Lower leg skin (tissue), 4 donors: ENCODE measurements around the gene STAC2. TPM values are rescaled to one million over a fixed set of nuclear protein-coding genes. Genes with fewer than 3 reads are reported as not detected.
A peak's percentile ranks its signal among the peaks of the same experiment; 100 is the strongest.

Source experiments
- DNase-seq, 2 donors: peaks; one replicate each; pipeline ENCODE4 v3.0.0-alpha.2; 2019; ENCODE audit warnings: low spot score in 2 of 2
- H3K4me3 ChIP-seq: fragments of 200-600 bp; sonication (generic); 2 replicates; pipeline ENCODE4 v1.5.1; 2017; ENCODE audit warnings: mild to moderate bottlenecking, low read depth; ENCODE audit not compliant: poor library complexity, severe bottlenecking
- POLR2A ChIP-seq, 2 donors: fragments of 450-650 bp; IDR thresholded peaks; one replicate each; pipeline ENCODE4 v1.6.1; 2016 to 2017; ENCODE audit warnings: antibody characterized with exemption in 2 of 2, mild to moderate bottlenecking in 1 of 2, moderate library complexity in 1 of 2
- WGBS, 2 donors: methylation state at CpG; one replicate each; pipeline ENCODE4 v1.1.5; 2018; 5-methylcytosine and 5-hydroxymethylcytosine counted together
- intact Hi-C: fragments of 100-400 bp; cut with DNase I; formaldehyde crosslinking; loops from one replicate; pipeline ENCODE4 v1.15.0; 2023; ENCODE audit warnings: low total_unique reads
- total RNA-seq, 4 donors: library from RNA; depleted of rRNA; stranded (reverse); fragments of >200 nt; gene quantifications; one replicate each; pipeline ENCODE4 v1.1.0, GENCODE V29; 2016
- TF ChIP-seq, protein P1 (sequence below), 3 donors: fragments of 450-650 bp; IDR thresholded peaks; one replicate each; pipeline ENCODE4 v1.5.1; 2016; ENCODE audit warnings: antibody characterized with exemption in 3 of 3, mild to moderate bottlenecking in 3 of 3, moderate library complexity in 2 of 3

The STAC2 gene
- total RNA-seq, 4 donors from 2014 or later: 2.3 to 35.6 (median 10.8) TPM

DNA sequence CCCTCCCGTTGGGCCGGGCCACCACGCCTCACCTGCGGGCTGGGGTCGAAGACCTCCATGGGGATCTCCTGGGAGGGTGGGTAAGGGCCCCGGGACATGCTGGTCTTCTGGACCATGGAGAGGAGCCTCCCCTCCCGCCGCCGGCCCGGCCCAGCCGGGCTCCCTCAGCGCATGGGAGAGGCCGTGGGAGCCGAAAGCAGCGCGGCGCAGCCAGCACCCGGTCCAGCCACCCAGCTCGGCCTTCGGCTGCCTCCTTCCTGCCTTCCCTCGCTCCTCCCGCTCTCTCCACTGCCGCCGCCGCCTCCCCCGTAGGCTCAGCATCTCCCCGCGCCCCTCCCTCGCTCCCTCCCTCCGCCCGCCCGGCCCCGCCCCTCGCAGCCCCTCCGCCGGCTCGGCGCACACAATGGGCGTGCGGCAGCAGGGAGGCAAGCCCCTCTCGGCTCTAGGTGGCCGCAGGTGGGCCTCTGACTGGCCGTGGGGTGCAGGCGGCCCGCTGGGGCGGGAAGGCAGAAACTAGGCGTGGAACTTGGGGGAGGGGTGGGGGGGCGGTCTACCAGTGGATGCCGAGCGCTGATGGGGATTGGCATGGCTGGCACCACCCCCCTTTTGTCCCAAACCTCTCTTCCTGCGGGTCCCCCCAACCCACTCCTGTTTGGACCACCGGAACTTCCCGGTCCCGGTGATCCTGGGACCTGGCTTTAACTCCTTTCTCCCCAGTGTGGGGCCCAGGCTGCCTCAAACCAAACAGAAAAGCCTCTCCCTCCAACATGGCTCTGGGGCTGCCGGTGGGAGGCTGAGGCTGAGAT, 28.2 kb downstream of the STAC2 start, which contains the start of gene CACNB1:
CACNB1 (minus strand) TSS at position 290 of the 806 bp plus-strand sequence; CDS start at position 116, 174 bp downstream.
- TF ChIP-seq, protein P1, sequence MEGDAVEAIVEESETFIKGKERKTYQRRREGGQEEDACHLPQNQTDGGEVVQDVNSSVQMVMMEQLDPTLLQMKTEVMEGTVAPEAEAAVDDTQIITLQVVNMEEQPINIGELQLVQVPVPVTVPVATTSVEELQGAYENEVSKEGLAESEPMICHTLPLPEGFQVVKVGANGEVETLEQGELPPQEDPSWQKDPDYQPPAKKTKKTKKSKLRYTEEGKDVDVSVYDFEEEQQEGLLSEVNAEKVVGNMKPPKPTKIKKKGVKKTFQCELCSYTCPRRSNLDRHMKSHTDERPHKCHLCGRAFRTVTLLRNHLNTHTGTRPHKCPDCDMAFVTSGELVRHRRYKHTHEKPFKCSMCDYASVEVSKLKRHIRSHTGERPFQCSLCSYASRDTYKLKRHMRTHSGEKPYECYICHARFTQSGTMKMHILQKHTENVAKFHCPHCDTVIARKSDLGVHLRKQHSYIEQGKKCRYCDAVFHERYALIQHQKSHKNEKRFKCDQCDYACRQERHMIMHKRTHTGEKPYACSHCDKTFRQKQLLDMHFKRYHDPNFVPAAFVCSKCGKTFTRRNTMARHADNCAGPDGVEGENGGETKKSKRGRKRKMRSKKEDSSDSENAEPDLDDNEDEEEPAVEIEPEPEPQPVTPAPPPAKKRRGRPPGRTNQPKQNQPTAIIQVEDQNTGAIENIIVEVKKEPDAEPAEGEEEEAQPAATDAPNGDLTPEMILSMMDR (IDR thresholded peaks at IDR 0.05): no peak
- TF ChIP-seq POLR2A (IDR thresholded peaks at IDR 0.05): no peak
- intact Hi-C loops: no loop called here
- 1 to 2% methylated on average over 13 to 50 of the region's 55 CpGs for WGBS, 2 donors
- peak; percentile 62 to 96 for DNase-seq
- peak within 1 kb of the TSS; percentile 66 for H3K4me3 ChIP-seq

DNA sequence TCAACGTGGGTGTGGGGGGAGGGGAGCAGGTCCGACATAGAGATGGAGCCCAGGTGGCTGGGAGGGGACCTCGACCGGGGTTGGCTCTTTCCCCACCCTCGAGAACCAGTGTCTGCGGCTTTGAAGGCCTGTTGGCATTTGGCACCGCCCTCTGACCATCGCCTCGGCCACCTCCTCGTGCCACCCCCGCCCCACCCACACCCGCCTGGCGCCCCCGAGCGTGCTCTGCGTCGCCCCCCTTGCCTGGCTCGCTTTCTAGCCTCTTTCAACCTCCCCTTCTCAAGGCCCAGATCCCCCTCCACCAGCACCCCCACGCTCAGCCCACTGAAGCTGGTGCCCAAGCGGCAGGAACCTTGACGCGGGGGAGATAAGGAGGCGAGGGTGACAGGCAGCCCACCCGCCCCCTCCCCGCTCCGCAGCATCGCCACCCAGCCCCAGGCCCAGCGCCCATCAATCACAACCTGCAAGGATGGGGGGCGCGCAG, 28.9 kb downstream of the STAC2 start:
- no peak for DNase-seq
- 3% methylated on average over 18 to 21 of the region's 30 CpGs for WGBS, 2 donors
- H3K4me3 ChIP-seq: peak overlapping the region; percentile 66
- intact Hi-C loops: no loop called here
- TF ChIP-seq, protein P1 (IDR thresholded peaks at IDR 0.05): no peak
- no peak for TF ChIP-seq POLR2A (IDR thresholded peaks at IDR 0.05)

DNA sequence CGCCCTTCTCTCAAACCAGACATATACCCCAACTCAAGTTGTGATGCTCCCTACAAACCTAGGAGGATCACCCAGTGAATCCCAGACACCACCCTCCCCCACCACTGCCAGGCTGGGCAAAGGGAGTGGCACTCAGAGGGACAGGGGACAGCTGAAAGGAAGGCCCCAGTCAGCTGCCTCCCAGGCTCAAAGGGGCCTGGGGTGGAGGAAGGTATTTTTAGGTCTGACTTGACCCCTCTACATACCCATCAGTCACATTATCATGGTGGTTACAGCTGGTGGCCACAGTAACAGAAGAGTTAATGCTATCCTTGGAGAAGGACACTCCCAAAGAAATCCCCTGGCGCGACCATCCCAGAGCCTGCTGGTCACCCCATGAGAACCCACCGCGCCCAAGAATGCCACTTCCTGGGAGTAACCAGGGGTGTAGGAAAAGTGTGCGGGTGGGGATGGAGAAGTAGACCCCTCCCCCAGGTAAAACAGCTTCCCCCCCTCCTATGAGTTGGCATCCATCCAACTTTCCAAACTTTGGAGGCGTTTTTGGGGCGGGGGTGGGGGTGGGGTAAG, 29.4 kb downstream of the STAC2 start:
- intact Hi-C loops: no loop called here
- no peak overlapping the region for H3K4me3 ChIP-seq
- 23 to 39% methylated on average over 6 to 8 of the region's 8 CpGs for WGBS, 2 donors
- TF ChIP-seq, protein P1 (IDR thresholded peaks at IDR 0.05): no peak
- no peak for TF ChIP-seq POLR2A (IDR thresholded peaks at IDR 0.05)
- no peak for DNase-seq

DNA sequence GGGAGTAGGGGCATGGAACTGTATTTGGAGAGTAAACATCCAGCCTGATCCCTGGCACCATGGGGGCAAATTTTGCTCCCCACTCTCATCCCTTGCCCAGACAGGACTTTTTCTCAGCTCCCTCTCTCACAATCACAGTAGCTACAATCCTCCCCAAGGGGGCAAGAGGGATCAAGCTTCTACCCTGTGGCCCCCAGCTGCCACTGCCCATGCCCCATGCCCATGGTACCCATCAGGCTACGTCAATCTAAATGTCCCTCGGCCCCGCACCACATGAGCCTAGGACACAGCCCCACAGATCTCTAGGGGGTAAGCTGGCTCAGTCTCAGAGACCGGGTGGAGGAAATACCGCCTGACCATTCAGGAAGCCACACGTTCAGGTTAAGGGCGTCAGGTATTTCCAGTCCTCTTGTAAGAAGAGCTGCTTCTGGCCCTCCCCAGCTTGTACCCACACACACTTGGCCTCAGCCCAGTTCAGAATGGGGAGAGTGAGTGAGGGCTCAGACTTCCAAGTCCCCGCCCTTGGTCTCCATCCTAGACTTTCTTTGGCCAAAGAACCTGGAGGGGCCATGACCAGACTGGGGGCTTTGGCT, 30.1 kb downstream of the STAC2 start:
- intact Hi-C loops: no loop called here
- TF ChIP-seq POLR2A (IDR thresholded peaks at IDR 0.05): no peak
- TF ChIP-seq, protein P1 (IDR thresholded peaks at IDR 0.05): no peak
- WGBS, 2 donors: 45 to 48% methylated on average over 7 to 8 of the region's 8 CpGs
- H3K4me3 ChIP-seq: no peak overlapping the region
- DNase-seq: no peak

DNA sequence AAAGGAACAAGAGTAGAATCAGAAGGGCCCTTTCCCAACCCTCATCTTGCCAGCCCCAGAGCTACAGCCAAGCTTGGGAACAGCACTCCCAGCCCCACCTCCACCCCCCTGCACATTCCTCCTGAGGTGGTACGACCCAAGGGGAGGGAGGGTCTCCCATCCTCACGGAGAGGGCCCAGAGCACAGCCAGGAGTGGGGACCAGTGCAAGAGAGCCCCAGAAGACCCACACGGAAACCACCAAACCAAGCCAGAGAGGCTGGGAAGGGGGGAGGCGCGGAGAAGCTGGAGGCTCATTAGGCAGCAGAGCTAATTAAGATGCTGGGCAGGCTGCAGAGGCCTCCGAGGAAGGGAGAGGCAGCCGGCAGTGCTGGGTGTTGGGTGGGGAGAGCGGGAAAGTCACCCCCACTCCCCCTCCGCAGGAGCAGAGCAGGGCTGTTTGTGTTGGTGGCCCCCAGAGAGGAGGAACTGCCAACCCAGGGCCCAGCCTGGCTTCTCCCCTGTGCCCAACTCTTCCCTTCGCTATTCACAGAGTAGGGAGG, 30.7 kb downstream of the STAC2 start:
- H3K4me3 ChIP-seq: no peak overlapping the region
- no peak for DNase-seq
- 43 to 57% methylated on average over 10 of the region's 10 CpGs for WGBS, 2 donors
- no peak for TF ChIP-seq POLR2A (IDR thresholded peaks at IDR 0.05)
- TF ChIP-seq, protein P1 (IDR thresholded peaks at IDR 0.05): no peak
- intact Hi-C loops: no loop called here
